ENCODE results near the gene GCK. TPM values are rescaled to one million over a fixed set of nuclear protein-coding genes. Genes with fewer than 3 reads are reported as not detected.

GCK gene
- total RNA-seq, 1 donor from 2014 or later: 1.7 TPM

- H3K36me3 ChIP-seq: no peaks in the 10 kb centered on the region
- H3K27me3 ChIP-seq: no peaks in the 10 kb centered on the region
- no peak for DNase-seq (ENCODE audit: extremely low spot score in 2 of 2)
- H3K4me3 ChIP-seq: no peak overlapping the region
- TF ChIP-seq POLR2AphosphoS5 (IDR thresholded peaks at IDR 0.05; ENCODE audit: insufficient read depth in 1 of 2, low read depth in 1 of 2): no peak
- TF ChIP-seq POLR2A (IDR thresholded peaks at IDR 0.05): no peak
- TF ChIP-seq CTCF (IDR thresholded peaks at IDR 0.05): no peak
- no peaks in the 10 kb centered on the region for H3K9me3 ChIP-seq
- intact Hi-C loops (cut with DNase I): no loop called here
- no peak overlapping the region for H3K27ac ChIP-seq
- H3K4me1 ChIP-seq: no peaks in the 10 kb centered on the region
These were observed 1.4 kb downstream of the GCK start for GRCh38 chr7:44187636-44188416.

DNA sequence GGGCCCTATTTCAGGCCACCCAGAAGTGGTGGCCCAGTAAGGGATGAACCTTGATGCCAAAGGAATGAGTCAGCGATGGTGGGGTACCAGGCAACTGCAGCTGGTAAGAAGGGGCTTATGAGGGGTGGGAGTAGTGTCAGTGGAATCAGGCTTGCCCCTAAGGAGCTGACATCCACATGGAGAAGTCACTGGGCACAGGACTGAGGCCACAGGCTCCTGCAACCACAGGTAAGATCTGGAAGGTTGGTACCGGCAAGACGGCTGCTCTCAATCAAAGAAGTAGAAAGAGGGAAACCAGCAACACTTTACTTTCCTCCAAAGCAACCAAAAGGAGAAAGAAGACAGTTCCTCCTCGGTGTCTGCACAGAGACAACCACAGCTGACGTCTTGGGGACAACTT lies 2.5 kb downstream of the GCK start:
- H3K36me3 ChIP-seq: no peaks in the 10 kb centered on the region
- TF ChIP-seq POLR2A (IDR thresholded peaks at IDR 0.05) (no peak), CTCF (IDR thresholded peaks at IDR 0.05) (no peak), POLR2AphosphoS5 (IDR thresholded peaks at IDR 0.05; ENCODE audit: insufficient read depth in 1 of 2, low read depth in 1 of 2) (no peak)
- H3K9me3 ChIP-seq: no peaks in the 10 kb centered on the region
- no peak for DNase-seq (ENCODE audit: extremely low spot score in 2 of 2)
- no peak overlapping the region for H3K4me3 ChIP-seq
- H3K27me3 ChIP-seq: no peaks in the 10 kb centered on the region
- H3K27ac ChIP-seq: no peak overlapping the region
- H3K4me1 ChIP-seq: no peaks in the 10 kb centered on the region
- intact Hi-C loops (cut with DNase I): no loop called here

DNA sequence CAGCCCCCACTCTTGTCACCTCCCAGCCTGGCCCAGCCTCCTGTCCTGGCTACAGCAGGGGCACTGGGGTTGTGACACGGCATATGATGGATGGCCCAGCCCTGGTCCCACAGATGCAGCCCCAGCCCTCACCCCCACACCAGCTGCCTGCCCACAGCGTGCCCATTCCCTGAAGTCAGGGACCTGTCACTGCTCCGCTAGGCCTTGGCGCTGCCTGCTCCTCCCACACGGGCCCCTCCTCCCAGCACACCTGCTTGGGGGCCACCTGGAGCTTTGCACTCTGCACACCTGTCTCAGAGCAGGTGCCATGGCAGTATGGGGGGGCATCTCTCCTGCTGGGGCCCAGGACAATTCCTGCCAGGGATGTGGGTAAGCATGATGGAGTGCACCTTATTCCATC lies 3.5 kb downstream of the GCK start:
- H3K9me3 ChIP-seq: no peaks in the 10 kb centered on the region
- H3K27ac ChIP-seq: no peak overlapping the region
- intact Hi-C loops (cut with DNase I): no loop called here
- H3K36me3 ChIP-seq: no peaks in the 10 kb centered on the region
- H3K4me3 ChIP-seq: no peak overlapping the region
- no peak for TF ChIP-seq CTCF (IDR thresholded peaks at IDR 0.05)
- TF ChIP-seq POLR2A (IDR thresholded peaks at IDR 0.05): no peak
- TF ChIP-seq POLR2AphosphoS5 (IDR thresholded peaks at IDR 0.05; ENCODE audit: insufficient read depth in 1 of 2, low read depth in 1 of 2): no peak
- H3K27me3 ChIP-seq: no peaks in the 10 kb centered on the region
- no peak for DNase-seq (ENCODE audit: extremely low spot score in 2 of 2)
- H3K4me1 ChIP-seq: no peaks in the 10 kb centered on the region

GRCh38 chr7:44184873-44185446 lies 4.3 kb downstream of the GCK start:
- TF ChIP-seq CTCF (IDR thresholded peaks at IDR 0.05) (no peak), POLR2AphosphoS5 (IDR thresholded peaks at IDR 0.05; ENCODE audit: insufficient read depth in 1 of 2, low read depth in 1 of 2) (no peak), POLR2A (IDR thresholded peaks at IDR 0.05) (no peak)
- intact Hi-C loops (cut with DNase I): no loop called here
- no peak overlapping the region for H3K4me3 ChIP-seq
- no peak overlapping the region for H3K27ac ChIP-seq
- H3K36me3 ChIP-seq: no peaks in the 10 kb centered on the region
- no peak for DNase-seq (ENCODE audit: extremely low spot score in 2 of 2)
- H3K27me3 ChIP-seq: no peaks in the 10 kb centered on the region
- no peaks in the 10 kb centered on the region for H3K9me3 ChIP-seq
- H3K4me1 ChIP-seq: no peaks in the 10 kb centered on the region

Measured in vagina (tissue), 2 donors.